CD1c-positive myeloid dendritic cell (primary cell): ENCODE measurements around the gene DCAF7.

Experiments used
- DNase-seq: peaks from one replicate; pipeline ENCODE4 v3.0.0-alpha.2; 2016; ENCODE audit errors: extremely low spot score

DCAF7 gene

DNA sequence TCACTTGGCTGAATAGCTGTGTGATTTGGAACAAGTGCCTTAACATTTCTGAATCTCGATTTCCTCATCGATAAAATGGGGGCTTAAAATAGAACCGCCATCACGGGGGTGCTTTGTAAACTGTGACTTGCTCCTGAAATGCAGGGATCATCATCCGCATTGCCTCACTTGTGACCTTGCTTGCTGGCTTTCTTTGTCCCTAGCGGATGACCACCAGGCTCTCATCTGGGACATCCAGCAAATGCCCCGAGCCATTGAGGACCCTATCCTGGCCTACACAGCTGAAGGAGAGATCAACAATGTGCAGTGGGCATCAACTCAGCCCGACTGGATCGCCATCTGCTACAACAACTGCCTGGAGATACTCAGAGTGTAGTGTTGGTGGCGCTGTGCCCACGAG is 38.5 kb downstream of the DCAF7 start:
- DNase-seq, result no peak

DNA sequence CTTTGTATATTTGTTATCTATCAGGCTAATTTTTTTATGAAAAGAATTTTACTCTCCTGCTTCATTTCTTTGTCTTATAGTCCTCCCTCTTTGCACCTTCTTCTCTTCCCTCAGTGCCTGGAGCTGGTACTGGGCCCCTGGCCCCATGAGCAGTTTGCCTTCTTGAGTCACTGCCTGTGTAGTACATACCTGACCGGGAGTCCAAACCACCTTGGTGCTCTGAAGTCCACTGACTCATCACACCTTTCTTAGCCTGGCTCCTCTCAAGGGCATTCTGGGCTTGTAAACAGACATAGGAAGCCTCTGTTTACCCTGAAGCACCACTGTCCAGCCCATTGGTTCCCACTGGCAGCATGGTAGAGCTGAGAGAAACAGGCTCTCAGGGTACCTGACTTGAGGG is 39.4 kb downstream of the DCAF7 start:
- DNase-seq, result no peak

DNA sequence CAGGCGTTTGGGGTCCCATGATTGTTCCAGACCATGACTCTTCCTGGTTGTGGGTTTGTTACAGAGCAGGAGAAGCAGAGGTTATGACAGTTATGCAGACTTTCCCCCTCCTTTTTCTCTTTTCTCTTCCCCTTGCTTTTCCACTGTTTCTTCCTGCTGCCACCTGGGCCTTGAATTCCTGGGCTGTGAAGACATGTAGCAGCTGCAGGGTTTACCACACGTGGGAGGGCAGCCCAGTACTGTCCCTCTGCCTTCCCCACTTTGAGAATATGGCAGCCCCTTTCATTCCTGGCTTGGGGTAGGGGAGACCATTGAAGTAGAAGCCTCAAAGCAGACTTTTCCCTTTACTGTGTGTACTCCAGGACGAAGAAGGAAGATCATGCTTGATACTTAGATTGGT is 42.5 kb downstream of the DCAF7 start:
- DNase-seq, result no peak

DNA sequence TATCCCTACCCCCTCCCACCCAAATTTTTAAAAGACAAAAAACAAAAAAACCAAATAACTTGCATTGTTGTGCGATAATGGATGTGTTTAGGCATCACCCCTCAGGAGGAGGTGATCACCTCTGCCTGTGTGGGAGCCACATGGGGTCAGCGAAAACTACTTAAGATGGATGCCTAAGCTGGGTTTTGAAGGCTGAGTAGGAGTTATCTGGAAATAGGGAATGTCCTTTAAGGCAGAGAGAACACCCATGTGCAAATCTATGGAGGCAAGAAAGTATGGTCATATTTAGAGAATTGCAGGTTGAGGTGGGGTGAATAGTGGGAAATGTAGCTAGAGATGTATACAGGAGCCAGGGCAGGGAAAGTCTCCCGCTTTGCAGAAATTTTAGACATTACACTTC is 44.9 kb downstream of the DCAF7 start:
- no peak for DNase-seq

DNA sequence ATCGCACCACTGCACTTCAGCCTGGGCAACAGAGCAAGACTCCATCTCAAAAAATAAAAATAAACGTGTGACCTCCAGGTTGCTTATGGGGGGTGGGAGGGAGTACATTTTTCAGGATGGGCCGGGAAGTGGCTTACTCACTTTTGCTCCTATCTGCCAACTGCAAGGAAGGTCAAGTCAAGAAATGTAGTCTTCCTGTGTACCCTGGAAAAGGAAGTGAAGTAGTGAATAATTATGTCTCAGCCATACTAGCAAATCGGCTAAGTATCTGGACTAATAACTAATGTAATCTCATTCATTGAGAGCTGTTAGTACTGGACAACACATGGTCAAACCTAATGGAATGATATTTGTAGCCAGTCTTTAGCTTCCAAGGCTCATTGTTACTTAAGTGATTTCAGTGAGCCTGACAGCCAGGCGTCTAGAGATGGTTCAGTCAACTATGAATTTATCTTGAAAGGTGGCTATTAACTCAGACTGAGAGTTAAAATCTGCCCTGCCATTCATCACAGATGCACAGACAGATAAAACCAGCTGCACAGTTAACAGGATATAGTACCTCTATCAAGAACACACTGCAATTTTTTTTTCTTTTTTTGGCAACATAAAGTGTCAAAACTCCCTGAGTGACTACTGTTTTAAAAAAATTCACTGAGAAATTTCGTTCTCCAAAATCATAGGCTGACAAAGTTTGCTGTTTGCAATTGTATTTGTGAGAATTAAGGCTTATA is 46.7 kb downstream of the DCAF7 start:
- DNase-seq, result no peak

DNA sequence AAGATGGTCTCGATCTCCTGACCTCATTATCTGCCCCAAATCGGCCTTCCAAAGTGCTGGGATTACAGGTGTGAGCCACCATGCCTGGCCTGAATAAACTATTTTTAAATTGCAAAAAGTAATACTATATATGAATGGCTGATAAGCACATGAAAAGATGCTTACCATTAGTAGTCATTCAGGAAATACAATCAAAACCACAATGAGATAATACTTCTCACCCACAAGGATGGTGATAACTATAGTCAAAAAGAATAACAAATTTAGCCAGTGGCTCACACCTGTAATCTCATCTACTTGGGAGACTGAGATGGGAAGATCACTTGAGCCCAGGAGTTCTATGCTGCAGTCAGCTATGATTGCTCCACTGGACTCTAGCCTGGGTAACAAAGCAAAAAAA is 48.0 kb downstream of the DCAF7 start:
- no peak for DNase-seq

DNA sequence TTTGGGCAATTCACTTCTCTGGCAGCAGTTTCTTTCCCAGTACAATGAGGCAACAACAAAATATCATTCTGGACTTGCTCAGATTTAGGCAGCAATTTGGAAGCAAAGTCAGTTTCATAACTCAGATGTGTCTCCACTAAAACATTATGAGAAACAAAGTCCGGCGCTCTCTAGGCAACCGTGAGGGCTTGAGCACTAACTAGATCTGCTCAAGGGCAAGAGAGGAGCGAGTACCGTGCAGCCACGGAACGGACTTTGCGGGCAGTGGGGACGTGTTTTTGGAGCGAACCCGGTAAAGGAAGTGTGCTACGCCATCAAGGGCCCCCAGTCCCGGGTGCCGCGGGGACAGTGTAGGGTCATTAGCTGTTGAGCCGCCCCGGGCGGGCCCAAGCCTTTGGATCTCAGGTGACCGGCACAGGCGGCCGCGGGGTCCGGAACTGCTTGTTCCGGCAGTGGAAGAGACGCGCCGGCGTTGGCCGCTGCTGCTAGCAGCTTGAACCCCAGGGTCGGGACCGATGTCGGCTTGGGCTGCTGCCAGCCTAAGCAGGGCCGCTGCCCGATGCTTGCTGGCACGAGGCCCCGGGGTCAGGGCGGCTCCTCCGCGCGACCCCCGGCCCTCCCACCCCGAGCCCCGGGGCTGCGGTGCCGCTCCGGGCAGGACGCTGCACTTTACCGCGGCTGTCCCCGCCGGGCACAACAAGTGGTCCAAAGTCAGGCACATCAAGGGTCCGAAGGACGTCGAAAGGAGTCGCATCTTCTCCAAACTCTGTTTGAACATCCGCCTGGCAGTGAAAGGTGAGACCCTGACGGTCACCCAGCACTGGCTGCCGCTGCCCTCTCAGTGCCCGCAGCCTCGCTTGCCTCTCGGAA is 50.5 kb downstream of the DCAF7 start, which contains the start of gene TACO1:
TACO1 (plus strand) TSS at position 327 of the 870 bp plus-strand sequence; CDS start at position 516, 189 bp downstream.
- peak; percentile 77 for DNase-seq

DNA sequence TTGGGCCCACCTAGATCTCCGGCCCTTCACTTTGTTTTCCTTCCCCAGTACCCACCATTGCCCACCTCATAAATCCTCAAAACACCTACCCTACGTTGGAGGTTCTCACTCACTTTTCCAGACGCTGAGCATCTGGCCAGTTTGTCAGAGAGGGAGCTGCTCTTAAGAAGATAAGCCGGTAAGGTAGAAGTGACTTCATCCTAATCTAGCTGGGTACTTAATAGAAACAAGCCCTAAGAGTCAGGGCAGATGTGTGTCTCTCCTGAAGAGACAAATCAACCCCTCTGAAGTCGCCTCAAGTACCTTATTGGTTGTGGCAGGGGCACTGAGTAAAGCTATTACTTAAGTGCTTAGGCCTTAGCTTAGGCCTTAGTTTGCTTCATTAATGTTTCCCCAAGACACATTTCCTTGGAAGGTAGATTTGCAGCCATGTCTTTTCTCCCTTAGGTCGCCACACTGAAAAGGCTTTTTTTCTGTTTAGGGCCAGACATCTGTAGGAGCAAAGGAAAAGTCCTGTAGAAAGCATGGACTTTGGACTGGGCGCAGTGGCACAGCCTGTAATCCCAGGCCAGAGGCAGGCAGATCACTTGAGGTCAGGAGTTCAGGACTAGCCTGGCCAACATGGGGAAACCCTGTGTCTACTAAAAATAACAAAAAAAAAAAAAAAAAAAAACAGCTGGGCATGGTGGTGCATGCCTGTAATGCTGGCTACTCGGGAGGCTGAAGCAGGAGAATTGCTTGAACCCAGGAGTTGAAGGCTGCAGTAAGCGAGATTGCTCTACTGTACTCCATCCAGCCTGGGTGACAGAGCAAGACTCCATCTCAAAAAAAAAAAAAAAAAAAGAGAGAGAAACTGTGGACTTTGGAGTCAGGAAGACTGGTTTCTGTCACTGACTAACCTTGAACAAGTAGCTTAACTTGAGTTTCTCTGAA is 51.4 kb downstream of the DCAF7 start:
- no peak for DNase-seq

DNA sequence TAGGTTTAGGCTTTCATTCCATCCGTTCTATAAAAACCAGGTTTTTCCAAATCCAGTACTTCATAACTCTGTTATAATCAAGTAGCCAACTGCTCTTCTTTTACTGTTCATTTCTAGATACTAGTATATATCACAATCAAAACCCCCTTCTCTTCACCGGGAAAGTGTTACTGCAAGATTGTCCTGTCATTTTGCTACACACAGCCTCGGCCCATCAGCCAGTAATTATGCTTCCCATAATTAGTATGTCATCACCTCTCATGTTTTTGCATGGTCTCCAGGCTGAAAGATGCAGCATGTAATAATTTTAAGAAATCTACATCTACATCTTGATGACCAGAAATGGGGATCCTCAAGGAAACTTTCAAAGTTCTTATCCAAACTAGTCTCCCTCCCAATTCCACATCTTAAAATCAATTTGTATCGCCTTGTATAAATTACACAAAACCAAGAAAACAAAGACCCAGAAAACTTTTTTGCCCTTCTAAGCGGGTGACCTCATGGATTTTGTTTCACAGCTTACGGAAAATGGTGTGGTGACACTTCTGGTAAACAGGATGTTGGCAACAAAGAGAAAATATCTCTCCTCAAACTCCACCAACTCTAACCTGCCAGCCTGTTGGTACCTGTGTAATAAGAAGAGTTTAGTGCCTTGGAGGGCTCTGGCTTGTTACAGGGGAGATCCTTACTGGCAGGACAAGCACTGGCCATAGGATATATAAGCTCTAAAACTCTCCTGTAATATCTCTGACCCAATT is 59.7 kb downstream of the DCAF7 start:
- DNase-seq, result no peak

DNA sequence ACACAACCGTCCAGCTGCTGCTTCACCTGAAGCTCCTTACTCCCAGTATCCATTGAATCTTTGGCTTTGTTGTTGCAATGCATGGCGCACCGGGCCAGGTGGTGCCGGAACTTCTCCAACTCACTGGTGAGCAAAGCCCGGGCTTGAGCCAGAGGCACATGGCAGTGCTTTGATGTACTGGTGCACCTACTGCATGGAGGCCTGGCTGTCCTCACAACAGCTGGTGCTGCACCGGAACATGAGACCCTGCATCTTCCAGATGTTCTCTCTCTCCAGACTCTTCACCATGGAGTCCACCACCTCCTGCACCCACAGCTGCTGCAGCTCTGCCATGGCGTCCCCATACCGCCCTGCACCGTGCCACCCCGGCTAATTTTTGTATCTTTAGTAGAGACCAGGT is 60.6 kb downstream of the DCAF7 start:
- DNase-seq, result no peak

DNA sequence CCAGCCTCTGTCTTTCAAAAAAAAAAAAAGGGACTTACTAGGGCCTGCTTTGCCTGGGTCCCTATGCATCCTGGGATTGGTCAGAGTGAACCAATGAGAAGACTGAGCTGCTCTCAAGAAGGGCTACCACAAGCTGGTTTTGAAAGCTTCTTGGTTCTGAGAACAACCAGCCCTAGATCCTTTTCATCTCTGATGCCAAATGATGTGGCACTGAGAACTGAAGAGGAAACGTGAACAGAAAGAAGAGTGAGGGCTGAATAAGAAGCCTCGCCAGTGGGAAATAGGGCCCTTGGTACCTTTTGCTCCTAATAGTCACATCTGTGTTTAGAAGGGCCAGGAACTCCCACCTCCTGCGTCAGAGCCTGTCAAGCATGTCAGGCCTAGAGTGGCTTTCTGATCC is 61.1 kb downstream of the DCAF7 start:
- no peak for DNase-seq

DNA sequence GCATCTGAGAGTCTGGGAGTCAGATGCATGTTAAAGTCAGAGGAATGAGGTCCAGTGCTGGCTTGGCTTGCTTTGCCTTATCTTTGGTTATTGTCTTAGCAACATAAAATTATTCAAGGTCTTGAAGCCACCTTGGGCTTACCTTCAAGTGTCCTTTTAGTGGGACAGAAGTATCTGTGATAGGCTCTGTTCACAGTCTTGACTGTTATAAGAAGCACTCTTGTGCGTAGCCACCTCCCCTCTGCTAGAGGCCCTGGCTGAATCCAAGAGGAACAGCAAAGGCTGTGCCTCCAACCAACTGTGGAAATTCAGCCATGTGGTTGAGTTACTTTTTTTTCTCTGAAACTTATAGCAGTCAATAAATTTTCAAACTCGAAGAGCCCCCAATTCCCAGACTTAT is 63.4 kb downstream of the DCAF7 start:
- DNase-seq, result no peak

DNA sequence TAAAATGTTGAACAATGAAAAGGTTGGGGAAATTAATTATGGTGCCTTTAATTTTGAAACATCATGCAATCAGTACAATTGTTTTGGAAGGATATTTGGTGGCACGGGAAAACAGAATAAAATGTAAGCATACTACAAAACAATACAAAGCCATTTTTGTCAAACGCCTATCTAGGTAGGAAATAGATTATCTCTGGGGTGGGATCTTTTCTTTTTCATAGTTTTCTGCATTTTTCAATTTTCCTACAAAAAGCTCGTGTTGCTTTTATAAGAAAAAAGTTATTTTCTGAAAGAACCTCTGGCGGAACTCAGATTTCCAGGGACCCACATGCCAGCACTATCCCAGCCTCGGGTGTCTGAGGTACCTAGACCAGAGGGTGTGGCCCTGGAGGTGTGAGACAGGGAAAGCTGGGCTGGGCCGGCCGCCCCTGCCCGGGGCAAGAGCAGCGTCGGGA is 71.0 kb downstream of the DCAF7 start:
- no peak for DNase-seq

DNA sequence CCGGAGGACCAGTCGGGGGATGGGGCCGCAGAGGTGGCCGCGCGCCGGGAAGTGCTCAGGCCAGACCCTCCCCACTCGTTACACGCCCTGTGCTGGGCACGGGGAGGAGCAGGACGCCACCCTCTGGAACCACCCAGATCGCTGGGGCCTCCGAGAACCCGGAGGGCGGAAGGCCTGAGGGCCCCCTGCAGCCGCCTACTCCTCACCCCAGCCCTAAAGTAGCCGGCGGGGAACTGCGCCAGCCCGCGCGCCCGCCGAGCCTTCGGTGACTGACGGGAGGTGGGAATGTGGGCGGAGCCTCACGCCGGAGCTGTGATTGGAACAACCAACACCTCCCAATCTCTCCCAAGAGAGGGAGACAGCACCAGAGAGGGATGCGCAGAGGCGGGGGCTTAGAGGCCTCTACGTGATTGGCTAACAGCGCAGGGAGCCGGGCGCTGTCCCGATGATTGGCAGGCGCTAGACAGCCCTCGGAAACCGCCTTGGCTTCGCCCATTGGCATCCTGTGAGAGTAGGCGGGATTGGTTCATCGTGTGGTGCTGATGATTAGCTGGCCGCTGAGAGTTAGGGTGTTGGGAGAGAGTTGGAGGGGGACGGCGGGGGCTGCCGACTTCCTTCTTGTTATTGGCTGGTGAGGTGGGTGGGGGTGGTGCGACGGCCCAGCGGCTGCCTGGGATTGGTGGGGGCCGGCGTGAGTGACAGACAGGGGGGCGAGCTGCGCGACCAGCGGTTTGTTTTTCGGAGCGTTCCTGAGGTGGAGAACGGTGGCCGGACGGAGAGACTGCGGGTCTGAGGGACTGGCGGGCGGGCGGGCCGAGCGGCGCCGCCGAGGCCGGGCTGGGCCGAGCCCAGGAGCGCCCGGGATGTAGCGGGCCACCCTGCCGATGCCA is 71.7 kb downstream of the DCAF7 start, which contains the start of gene MAP3K3:
MAP3K3 (plus strand) TSS at position 734 of the 890 bp plus-strand sequence. CDS start 343 bp downstream, outside the sequence.
- DNase-seq, result peak; percentile 100

DNA sequence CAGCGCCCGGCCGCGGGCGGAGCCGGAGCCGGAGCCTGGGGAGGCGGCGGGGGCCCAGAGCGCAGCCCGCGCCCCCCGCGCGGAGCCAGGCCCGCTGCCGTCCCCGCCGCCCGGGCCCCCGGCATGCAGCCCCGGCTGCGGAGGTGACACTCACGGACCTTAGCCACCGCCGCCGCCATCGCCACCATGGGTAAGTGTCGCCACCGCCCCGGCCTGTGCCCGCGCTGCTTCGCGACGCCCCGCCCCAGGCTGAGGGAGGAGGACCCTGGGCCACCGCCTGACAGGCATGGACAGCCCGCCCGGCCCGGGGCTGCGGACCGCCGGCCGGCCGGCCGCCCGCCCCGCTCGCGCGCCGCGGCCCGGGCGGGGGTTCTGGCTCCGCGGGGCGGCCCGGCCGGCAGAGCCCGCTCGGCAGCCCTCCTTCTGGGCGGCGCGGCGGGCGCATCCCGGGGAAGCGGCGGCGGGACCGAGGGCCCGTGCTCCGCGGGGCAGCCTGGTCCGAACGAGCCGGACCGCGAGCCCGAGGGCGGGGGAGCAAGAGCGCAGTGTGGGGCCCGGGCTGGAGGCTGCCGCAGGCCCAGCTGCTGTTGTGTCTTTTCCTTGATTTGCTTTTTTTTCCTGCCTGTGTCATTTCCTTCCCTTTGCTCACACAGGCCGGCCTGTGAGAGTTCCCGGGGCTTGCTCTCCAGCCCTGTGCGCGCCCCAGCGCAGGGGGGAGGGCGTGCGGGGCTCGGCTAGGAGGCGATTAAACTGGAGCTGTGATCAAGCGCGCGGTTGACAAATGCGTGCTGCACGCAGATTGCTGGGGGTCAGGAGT is 72.5 kb downstream of the DCAF7 start:
- DNase-seq, result peak; percentile 77

DNA sequence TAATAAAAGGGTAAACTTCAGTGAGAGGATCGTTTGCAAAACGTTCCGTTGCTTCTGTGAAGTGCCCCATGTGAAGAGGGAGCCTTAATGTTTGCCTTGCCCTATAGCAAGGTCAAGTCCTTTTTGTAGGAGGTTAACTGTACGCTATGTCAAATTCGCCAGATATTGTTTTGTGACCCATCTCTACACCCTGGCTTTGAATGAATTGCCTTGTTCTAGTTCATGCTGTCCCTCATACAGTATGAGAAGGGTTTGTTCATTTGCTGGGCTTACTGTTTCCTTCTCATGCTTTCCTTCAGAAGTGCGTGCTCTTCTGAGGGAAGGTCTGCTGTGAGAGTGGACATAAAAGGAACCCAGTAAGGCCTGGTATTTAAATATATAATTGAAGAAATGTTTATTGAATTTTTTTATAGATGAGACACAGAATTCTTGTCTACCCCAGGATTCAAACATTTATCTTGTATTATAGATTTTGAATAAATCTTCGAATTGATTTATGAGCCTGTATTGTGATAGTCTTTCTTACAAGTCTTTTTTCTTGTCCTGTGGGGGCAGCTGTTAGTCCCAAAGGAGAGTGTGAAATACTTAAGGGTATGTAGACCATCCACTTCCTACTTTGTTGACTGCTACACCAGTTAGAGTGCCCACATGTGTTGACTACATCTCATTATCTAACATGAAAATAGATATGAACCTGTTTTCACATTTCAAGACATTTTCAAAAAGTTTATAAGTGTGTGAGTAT is 73.7 kb downstream of the DCAF7 start:
- no peak for DNase-seq

DNA sequence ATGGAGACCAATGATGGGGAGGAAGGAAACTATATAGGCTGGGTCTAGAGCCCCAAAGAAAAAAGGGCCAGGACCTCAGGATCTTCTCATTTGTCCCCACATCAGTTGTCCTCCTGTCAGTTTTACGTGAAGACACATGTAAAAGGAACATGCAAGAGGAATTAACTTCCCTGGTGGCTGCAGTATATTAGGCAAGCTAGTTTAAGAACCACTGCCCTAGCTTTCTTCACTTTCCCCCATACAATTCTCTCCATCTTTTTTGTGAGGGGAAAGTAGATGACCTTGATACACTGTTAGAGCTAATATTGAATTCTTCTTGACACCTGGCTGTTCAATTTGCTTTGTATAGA is 74.2 kb downstream of the DCAF7 start:
- no peak for DNase-seq

DNA sequence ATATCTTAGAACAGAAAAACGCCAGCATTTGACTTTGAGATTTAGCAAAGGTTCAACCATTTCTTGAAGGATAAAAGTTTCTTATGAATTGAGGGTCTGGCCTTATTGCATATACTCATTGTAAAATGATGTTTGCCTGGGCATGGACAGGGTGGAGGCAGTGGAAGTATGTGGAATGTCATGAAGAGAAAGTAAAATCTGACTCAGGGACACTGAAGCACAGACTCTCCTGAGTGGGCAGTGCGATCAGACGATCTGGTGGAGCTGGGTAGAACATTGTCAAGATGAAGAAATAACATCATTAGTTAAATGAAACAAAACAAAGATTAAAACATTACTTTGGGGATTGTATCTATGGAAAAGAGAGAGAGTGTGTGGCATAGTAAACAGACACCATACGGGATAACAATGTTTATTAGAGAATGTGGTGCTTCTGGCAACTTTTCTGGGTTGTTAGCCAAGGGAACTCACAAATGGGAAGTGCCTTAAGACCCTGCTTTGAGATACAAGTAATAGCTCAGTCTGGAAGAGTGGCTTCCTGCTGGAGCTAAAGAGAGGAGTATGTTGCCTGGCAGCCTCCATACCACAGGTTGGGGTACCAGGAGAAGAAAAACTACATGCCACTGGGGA is 76.4 kb downstream of the DCAF7 start:
- no peak for DNase-seq
